Measurements from ENCODE around the gene FLG.
"Not testable (repeated sequence)": the region's sequence is repeated elsewhere in the genome, so short reads cannot be mapped to it uniquely, and the experiment has no call there.

The FLG gene

DNA sequence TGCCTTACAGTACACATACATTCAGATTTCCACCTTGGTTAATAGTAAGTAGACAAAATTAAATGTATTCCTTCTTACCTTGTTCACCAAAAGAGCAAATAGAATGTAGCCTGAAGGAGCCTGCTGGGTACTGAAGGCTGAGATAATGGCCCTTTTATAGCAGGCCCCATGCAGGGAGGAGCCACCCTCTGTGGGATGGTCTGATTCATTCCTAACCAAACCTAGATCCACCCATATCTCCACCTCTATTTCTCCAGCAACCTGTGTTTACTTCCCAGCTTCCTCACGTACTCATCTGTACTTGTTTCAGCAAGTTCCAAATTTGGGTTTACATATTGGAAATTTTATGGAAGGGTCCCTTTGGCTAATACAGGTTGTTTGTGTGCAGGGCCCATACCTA lies at the start of gene FLG:
TSS of gene FLG (minus strand) at position 129 of the 400 bp plus-strand sequence. CDS start 9,783 bp downstream, outside the sequence.
- DNase-seq: no peak

DNA sequence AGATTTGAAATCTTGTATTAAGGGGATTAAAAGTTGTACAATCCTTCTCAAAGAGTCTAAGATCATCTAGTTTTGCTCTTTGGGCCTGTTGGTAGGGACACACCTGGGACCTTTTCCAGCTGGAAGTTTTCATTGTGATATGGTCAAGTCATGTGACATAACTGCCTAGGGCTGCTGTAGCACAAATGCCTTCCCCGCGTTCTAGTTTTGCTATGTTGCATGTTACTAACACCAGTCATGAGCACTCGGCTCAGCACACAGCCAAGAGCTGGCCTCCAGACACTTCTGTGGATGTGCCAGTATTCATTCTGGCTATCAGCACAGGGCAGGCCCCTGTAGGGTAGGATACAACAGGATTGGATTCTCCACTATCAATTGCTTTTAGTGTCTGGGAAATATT lies 49.4 kb upstream of the FLG start:
- DNase-seq: no peak

DNA sequence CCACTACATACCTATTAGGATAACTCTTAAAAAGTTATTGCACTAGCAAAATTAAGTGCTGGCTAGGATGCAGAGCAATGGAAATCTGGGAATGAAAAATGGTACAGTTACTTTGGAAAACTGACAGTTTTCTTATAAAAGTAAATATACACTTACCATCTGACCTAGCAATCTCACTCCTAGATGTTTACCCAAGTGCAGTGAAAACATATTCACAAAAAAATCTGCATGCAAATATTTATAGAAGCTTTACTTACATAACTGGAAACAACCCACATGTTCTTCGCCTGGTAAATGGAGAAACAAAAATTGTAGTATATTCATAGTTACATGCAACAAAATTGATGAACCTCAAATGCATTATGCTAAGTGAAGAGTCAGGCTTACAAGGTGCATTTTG lies 47.6 kb upstream of the FLG start:
- no peak for DNase-seq

DNA sequence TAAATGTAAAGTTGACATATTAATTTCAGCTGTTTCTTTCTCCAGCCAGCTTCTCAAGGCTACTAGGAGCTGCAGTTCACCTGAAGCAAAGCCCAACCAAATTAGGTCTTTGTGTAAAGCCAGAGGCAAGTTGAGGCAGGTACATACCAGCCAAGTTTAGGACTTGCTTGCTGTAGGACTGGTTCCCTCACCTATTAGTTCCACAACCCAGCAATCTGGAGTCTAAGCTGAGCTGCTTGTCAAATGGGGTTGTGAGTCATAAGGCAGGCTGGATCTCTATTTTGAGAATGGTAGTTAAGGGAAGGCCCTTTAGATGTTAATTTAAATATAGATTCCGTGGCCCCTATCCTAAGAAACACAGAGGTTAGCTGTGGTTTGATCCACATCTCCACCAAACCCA lies 42.4 kb upstream of the FLG start:
- DNase-seq: no peak

DNA sequence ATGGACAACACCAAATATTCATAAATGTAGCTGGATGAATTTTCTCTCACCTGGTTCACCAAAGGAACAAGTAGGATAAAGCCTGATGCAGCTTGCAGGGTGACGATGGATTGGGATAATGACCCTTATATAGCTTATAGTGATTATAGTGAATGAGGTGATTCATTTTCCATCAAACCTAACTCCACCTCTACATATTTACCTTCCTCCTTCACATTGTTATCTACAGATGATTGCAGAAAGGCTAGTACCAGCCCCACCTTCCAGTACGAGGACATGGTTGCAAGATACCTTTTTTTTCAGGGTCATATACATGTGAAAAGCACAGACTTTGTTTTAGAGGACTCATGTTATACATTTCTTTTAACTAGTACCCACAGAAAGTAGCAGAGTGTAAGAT lies 34.9 kb upstream of the FLG start, which contains the start of gene FLG2:
TSS of gene FLG2 (minus strand) at position 101 of the 400 bp plus-strand sequence. CDS start 1,122 bp downstream, outside the sequence.
- DNase-seq: no peak

DNA sequence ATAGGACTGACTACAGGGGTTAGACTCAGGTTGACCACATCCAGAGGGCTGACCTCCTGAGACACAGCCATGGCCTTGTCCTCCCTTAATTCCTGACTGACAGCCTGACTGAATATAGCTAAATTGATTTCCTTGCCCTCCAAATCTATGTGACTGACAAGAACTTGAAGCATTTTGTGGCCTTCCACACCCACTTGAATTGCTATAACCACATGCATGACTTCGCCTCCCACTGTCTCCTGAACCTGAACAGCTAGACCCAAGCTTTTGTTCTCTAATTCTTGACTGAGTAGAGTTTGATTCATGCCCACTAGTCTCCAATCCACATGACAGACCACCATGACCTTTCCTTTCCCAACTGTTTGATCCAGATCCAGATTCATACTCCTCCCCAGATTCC lies 31.7 kb upstream of the FLG start:
- no peak for DNase-seq

DNA sequence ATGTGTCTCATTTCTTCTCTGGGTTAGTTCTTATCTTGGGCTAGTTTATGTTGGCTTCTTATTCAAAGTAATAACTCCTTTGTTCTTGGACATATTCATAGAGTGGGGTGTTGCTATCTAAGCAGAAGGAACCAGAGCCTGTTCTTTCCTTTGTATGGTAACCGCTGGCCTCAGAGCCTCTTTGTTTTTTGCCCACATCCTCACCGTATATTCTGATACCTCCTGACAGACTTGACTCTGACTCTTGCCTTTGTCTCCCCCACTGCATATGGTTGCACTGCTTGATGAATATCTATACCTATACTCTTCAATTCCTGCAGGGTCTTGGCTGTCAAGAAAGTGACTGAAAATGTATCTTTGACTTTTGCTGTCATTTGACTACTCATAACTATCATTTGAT lies 24.6 kb upstream of the FLG start:
- DNase-seq: no peak

DNA sequence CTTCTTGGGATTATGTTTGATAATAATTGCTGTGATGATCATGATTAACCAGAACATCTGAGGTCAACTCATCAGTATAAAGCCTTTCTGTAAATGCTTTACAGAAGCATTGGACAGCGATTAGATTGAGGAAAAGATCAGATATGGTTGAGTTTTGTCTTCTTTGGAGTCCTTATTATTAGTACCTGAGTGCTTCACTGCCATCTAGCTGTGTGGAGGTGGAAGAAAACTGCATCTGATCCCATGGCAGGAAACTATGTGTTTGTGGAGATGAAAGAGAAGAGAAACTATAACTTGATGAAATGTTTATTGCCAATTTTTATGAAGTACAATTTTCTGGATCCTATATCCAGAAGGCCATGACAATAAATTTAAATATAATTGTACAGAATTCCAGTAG lies 23.4 kb upstream of the FLG start:
- no peak for DNase-seq

DNA sequence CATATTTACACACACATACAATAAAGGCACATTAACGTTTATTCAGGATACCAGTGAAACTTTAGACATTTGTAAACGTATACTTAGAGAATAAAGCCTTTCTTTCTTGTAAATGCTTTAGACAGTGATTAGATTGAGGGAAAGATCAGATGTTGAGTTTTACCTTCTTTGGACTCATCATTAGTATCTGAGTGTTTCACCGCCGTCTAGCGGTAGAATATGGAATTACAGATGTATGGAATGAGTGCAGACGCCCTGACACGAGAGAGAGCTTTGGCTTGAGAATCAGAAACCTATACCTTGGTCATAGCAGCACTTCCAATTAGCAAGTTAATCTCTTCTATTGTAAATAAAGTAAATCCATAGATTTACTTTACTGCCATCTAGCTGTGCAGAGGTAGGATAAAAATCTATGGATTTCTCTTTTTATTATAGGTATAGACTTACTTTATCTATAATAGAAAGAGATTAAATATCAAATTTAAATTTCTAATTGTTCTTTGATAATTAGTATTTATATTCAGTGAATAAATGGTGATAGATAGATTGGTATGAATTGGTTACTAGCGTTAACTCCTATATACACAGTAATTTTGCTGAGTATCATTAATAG lies 22.2 kb upstream of the FLG start:
- DNase-seq: peak in 3 of 4 experiments; percentile 2 to 10 (median 2)

DNA sequence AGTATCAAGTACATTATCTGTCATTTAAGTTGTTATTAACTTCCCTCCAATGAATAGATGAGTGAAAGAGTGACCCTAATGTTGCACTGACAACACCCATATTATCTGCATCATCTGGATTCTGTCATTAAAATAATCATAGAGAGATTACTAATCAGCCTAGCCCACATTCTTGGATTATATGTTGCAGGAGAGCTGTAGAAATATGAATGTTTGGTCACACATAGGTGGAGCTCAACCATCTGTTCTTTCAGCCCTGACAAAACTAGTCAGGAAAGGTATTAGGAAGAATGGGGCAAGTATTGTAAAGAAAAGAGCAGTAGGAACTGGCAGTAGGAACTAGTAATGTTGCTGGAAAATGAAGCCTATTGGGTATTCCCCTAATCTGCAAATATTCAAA lies 19.4 kb upstream of the FLG start:
- DNase-seq: no peak

DNA sequence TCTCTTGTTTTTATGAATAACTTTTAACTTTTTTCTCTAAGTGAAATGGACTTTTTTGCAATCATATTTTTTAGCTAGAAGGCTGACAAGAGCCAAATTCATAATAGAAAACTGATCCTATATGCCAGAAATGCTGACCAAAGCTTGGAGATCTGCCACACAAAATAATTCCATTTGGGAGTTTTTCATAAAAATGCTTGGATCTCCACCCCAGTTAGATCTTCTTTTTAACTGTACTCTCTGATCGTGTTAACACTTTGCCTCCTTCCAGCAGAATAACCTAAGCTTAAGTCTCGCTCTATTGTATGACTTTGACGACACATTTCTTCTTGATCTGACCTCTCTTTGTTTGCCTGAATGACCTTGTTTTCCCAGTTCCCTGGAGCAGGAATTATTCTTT lies 18.0 kb upstream of the FLG start:
- DNase-seq: no peak

DNA sequence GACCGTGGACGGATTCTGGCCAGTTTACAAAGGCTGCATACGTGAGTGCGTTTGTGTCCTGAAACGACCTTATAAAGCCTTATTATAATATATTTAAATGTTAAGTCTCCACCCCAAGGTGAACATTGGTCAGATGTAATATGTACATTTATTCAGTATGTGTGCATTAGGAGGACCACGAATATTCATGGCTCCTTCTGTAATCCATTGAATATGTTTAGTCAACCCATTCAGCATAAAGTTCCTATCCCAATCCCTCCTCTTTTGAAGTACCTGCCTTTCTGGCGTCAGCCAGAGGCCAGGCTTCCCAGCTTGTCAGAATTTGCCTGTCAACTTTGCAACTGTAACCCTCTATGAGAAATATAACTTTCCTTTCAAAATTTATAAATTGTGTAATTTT lies 10.4 kb upstream of the FLG start:
- DNase-seq: no peak

DNA sequence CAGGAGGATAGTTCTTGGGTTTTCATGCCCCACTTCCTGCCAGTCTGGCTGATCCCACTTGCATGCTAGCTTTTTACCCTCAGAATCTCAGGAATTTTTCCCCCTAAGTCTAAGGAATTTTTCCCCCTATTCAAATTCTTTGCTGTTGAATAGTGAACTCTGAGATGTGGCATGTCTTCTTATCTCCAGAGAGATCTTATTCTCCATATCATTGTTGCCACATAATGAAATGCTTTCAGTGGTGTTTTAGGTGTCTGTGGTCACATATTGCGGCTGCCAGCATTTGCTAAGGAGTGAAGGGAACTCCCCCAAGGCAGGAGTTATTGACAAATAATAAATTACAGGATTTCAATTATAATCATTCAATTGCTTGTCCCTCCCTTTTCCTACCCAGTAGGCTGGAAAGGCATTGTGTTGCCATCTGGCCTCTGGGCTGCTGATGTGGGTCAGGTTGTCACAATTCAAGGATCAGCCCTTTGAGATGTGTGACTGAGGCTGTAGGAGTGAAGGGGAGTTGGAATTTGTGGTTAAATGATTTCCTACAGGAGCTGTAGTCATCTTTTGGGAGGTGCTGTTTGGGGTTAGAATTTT lies 3.9 kb upstream of the FLG start:
- DNase-seq: no peak

DNA sequence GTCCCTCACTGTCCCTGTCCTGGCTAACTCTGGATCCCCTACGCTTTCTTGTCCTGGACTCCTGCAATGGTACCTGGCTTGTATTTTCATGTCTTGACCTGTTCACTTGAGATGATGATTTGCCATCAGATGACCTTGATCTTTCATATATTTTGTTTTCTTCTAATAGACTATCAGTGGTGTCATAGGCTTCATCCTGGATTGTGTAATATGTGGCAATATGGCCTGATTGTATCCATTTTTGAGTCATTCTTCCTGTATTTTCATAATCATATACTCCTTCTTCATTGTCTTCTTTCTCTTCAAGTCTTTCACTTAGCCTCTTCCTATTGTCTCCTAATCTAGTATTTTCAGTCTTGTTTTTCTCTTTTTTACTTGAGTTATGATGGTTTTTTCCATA lies 11.1 kb downstream of the FLG start:
- no peak for DNase-seq

DNA sequence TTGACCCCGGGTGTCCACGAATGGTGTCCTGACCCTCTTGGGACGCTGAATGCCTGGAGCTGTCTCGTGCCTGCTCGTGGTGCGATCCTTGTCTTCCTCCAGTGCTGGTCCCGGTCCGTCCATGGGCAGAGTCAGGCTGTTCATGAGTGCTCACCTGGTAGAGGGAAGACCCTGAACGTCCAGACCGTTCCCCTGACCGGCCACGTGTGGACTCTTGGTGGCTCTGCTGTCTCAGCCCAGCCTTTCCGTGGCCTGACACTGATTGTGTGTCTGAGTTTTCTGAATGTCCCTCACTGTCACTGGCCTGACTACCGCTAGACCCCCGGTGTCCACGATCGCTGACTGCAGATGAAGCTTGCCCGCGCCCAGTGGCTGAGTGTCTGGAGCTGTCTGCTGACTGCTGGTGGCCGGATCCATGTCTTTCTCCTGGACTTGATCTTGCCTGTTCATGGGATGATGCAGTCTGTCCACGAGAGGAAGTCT lies 11.7 kb downstream of the FLG start:
- no peak for DNase-seq

DNA sequence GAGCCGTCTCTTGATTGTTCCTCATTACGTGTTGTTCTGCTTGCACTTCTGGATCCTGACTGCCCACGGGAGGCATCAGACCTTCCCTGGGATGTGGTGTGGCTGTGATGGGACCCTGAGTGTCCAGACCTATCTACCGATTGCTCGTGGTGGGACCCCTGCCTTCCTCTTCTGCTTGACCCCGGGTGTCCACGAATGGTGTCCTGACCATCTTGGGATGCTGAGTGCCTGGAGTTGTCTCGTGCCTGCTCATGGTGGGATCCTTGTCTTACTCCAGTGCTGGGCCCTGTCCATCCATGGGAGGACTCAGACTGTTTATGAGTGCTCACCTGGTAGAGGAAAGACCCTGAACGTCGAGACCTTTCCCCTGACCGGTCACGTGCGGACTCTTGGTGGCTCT lies 12.9 kb downstream of the FLG start:
- DNase-seq: not testable (repeated sequence)

DNA sequence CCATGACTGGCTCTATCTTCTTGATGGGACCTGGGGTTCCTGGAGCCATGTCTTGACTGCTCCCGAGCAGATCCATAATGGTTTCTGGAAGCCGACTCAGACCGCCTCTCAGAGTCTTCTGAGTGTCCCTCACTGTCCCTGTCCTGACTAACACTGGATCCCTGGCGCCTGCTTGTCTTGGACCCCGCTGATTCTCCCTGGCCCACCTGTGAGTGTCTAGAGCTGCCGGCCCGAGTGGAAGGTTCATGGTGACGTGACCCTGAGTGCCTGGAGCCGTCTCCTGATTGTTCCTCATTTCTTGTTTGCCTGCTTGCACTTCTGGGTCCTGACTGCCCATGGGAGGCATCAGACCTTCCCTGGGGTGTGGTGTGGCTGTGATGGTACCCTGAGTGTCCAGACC lies 15.1 kb downstream of the FLG start:
- DNase-seq: no peak

DNA sequence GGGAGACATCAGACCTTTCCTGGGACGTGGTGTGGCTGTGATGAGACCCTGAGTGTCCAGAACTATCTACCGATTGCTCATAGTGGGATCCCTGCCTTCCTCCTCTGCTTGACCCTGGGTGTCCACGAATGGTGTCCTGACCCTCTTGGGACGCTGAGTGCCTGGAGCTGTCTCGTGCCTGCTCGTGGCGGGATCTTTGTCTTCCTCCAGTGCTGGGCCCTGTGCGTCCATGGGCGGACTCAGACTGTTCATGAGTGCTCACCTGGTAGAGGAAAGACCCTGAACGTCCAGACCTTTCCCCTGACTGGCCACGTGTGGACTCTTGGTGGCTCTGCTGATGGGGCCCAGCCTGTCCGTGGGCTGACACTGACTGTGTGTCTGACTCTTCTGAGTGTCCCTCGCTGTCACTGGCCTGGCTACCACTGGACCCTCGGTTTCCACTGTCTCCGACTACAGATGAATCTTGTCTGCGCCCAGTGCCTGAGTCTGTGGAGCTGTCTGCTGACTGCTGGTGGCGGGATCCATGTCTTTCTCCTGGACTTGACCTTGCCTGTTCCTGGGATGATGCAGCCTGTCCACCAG lies 15.6 kb downstream of the FLG start:
- not testable (repeated sequence) for DNase-seq

DNA sequence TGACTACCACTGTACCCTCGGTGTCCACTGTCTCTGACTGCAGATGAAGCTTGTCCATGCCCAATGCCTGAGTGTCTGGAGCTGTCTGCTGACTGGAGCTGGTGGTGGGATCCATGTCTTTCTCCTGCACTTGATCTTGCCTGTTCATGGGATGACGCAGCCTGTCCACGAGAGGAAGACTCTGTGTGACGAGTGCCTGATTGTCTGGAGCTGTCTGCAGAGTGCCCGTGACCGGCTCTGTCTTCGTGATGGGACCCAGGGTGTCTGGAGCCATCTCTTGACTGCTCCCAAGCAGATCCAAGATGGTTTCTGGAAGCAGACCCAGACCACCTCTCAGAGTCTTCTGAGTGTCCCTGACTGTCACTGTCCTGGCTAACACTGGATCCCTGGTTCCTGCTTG lies 16.3 kb downstream of the FLG start:
- DNase-seq: not testable (repeated sequence)

DNA sequence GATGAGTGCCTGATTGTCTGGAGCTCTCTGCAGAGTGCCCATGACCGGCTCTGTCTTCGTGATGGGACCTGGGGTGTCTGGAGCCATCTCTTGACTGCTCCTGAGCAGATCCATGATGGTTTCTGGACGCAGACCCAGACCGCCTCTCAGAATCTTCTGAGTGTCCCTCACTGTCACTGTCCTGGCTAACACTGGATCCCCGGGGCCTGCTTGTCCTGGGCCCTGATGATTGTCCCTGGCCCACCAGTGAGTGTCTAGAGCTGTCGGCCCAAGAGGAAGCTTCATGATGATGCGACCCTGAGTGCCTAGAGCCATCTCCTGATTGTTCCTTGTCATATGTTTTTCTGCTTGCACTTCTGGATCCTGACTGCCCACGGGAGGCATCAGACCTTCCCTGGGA lies 17.1 kb downstream of the FLG start:
- not testable (repeated sequence) for DNase-seq

DNA sequence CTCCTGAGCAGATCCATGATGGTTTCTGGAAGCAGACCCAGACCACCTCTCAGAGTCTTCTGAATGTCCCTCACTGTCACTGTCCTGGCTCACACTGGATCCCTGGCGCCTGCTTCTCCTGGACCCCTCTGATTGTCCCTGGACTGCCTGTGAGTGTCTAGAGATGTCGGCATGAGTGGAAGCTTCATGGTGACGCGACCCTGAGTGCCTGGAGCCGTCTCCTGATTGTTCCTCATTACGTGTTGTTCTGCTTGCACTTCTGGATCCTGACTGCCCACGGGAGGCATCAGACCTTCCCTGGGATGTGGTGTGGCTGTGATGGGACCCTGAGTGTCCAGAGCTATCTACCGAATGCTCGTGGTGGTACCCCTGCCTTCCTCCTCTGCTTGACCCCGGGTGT lies 18.9 kb downstream of the FLG start:
- not testable (repeated sequence) for DNase-seq

DNA sequence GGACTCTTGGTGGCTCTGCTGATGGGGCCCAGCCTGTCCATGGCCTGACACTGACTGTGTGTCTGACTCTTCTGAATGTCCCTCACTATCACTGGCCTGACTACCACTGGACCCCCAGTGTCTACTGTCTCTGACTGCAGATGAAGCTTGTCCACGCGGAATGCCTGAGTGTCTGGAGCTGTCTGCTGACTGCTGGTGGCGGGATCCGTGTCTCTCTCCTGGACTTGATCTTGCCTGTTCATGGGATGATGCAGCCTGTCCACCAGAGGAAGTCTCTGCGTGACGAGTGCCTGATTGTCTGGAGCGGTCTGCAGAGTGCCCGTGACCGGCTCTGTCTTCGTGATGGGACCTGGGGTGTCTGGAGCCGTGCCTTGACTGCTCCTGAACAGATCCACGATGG lies 20.3 kb downstream of the FLG start:
- not testable (repeated sequence) for DNase-seq

DNA sequence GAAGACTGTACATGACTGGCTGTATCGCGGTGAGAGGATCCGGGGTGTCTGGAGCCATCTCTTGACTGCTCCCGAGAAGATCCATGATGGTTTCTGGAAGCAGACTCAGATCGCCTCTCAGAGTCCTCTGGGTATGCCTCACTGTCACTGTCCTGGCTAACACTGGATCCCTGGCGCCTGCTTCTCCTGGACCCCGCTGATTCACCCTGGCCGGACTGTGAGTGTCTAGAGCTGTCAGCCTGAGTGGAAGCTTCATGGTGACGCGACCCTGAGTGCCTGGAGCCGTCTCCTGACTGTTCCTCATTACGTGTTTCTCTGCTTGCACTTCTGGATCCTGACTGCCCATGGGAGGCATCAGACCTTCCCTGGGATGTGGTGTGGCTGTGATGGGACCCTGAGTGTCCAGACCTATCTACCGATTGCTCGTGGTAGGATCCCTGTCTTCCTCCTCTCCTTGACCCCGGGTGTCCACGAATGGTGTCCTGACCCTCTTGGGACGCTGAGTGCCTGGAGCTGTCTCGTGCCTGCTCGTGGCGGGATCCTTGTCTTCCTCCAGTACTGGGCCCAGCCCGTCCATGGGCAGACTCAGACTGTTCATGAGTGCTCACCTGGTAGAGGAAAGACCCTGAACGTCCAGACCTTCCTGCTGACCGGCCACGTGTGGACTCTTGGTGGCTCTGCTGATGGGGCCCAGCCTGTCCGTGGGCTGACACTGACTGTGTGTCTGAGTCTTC lies 21.7 kb downstream of the FLG start:
- not testable (repeated sequence) for DNase-seq

DNA sequence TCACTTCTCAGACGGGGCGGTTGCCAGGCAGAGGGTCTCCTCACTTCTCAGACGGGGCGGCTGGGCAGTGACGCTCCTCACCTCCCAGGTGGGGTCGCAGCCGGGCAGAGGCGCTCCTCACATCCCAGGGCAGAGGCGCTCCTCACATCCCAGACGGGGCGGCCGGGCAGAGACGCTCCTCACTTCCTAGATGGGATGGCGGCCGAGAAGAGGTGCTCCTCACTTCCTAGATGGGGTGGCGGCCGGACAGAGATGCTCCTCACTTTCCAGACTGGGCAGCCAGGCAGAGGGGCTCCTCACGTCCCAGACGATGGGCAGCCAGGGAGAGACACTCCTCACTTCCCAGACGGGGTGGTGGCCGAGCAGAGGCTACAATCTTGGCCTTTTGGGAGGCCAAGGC lies 68.6 kb downstream of the FLG start:
- not testable (repeated sequence) for DNase-seq
